HG03097 (cell line): ENCODE results near the gene STX3.
A peak's percentile ranks its signal among the peaks of the same experiment; 100 is the strongest.
"Not testable (repeated sequence)": the region's sequence is repeated elsewhere in the genome, so short reads cannot be mapped to it uniquely, and the experiment has no call there.

Source experiments
- ATAC-seq: cut with Tn5 transposase; IDR thresholded peaks from one replicate; pipeline ENCODE4 v1.9.1; 2021; ENCODE audit not compliant: unreplicated experiment, low FRiP score

STX3 gene

DNA sequence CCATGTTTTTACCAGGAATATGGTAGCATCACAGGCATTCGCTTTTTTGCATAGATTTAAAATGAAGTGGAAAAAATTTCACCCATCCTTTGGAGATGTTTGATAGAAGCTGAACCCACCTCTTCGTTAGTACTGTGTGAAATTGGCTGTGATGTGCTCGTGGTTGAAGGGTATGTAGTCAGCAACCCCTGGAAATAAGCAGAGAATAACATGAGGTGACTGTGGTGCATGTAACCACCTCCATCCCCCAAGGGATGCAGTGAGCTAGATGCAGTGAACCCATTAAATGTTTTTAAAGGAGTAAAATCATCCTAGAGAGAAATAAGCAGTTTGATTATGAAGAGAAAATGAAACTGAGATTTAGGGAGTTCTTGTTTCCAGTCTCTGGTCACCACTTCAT is 74.2 kb downstream of the STX3 start:
- ATAC-seq: no peak

GRCh38 chr11:59833602-59834001 is 78.4 kb downstream of the STX3 start:
- ATAC-seq: no peak

- ATAC-seq: no peak
These were observed 84.4 kb downstream of the STX3 start for GRCh38 chr11:59839615-59840014.

DNA sequence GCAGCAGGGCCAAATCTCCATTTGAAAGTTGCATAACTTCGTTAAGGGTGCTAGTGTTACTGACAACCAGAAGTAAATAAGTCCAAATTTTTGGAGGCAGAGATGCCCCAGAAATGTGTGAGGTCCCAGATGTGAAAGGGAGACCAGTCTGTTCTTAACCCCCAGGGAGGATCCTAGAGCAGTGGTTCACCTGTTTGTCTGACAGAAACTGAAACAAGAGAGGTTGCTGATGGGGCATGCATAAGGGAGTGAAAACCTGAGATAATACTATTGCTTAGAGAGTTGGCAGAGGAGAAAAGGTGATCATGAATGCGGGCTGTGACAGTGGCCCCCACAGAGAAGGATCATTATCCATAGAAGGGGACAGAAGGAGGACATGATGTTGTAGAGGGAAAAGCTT is 86.3 kb downstream of the STX3 start:
- peak; percentile 67 for ATAC-seq

GRCh38 chr11:59842316-59842715 is 87.1 kb downstream of the STX3 start:
- ATAC-seq: no peak

GRCh38 chr11:59845399-59845798 is 90.2 kb downstream of the STX3 start, which contains the start of gene CBLIF:
Gene CBLIF (minus strand): TSS chr11:59845499. CDS start chr11:59845453, 46 bp downstream.
- no peak for ATAC-seq

DNA sequence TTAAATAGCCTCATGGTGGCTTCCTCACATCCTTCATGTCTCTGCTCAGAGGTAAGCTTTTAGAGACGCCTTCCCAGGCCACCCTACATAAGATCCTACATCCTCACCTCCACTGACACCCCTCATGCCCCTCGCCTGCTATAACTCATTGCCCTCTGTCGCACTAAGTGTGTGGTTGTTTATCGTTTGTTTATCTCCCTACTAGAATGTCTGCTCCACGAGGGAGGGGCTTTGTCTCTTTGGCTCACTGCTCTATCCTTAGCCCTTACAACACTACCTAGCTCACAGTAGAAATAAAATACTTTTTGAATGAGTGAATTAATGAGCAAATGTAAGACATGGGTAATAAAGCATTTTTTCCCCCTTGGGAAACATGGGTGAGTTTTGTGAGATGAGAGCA is 91.4 kb downstream of the STX3 start:
- ATAC-seq: no peak

- no peak for ATAC-seq
These were observed 92.5 kb downstream of the STX3 start for GRCh38 chr11:59847626-59848025.

- not testable (repeated sequence) for ATAC-seq
These were observed 93.3 kb downstream of the STX3 start for GRCh38 chr11:59848439-59848838.

- ATAC-seq: no peak
These were observed 94.0 kb downstream of the STX3 start for GRCh38 chr11:59849129-59849528.

DNA sequence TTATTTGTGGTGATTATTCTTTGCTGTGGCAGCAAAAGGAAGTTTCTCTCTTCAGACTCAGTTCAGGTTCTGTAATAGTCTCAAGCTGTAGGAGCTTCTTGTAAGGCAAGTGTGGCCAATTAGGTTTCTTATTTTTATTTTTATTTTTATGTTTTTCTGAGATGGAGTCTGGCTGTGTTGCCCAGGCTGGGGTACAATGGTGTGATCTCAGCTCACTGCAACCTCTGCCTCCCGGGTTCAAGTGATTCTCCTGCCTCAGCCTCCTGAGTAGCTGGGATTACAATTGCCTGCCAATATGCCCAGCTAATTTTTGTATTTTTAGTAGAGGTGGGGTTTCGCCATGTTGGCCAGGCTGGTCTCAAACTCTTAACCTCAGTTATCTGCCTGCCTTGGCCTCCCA is 94.4 kb downstream of the STX3 start:
- not testable (repeated sequence) for ATAC-seq

- not testable (repeated sequence) for ATAC-seq
These were observed 96.2 kb downstream of the STX3 start for GRCh38 chr11:59851416-59851815.

DNA sequence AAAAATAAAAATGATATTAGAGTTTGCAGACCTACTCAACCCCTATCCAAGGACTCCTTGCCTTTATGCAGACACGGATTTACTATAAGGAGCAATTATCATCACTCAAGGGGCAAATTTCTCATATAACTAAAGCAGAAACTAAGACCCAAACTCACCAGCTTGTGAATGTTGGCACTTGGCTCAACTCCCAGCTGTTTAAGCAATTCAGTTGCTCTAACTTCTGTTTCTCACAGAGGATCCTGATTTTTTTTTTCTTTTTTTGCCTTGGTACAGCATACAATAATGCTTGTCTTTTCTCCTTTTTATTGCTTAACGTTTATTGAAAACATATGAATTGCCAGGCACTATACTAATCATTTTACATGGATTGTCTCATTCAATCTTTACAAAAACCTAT is 99.7 kb downstream of the STX3 start:
- ATAC-seq: no peak
